Mononuclear cell (primary cell): ENCODE measurements around the gene TNPO2. TPM values are rescaled to one million over a fixed set of nuclear protein-coding genes. Genes with fewer than 3 reads are reported as not detected.

ENCODE experiments used
- H3K27me3 ChIP-seq: 2 replicates; pipeline ENCODE4 v1.6.0; 2011; ENCODE audit warnings: low read length, control low read depth; ENCODE audit not compliant: insufficient read depth
- H3K4me1 ChIP-seq: 2 replicates; pipeline ENCODE4 v1.5.1; 2011; ENCODE audit warnings: mild to moderate bottlenecking, low read length, control low read depth; ENCODE audit not compliant: insufficient read depth
- H3K4me3 ChIP-seq: 2 replicates; pipeline ENCODE4 v1.5.1; 2011; ENCODE audit warnings: mild to moderate bottlenecking, low read length, moderate library complexity
- H3K9me3 ChIP-seq: 2 replicates; pipeline ENCODE4 v1.5.1; 2011; ENCODE audit warnings: low read depth, mild to moderate bottlenecking, control low read depth, low read length
- total RNA-seq: library from RNA; depleted of rRNA; stranded (reverse); fragments of >200 nt; gene quantifications from one replicate; pipeline ENCODE4 v1.2.3, GENCODE V29; 2012

TNPO2 gene
- total RNA-seq, 1 donor = 20.3 TPM

- Histone ChIP-seq H3K4me1 (peaks cover 54% of the 10 kb centered on the region), H3K9me3 (no peaks in the 10 kb centered on the region), H3K4me3 (peak overlapping the region; percentile 74), H3K27me3 (no peaks in the 10 kb centered on the region)
These were observed 58.5 kb downstream of the TNPO2 start for GRCh38 chr19:12665281-12665573.

GRCh38 chr19:12664406-12665280 is 59.1 kb downstream of the TNPO2 start:
- H3K4me1 ChIP-seq = peaks cover 49% of the 10 kb centered on the region
- H3K9me3 ChIP-seq = no peaks in the 10 kb centered on the region
- no peak overlapping the region for H3K4me3 ChIP-seq

GRCh38 chr19:12660980-12661379 is 62.8 kb downstream of the TNPO2 start:
- Histone ChIP-seq H3K4me1 (peaks cover 23% of the 10 kb centered on the region), H3K27me3 (no peaks in the 10 kb centered on the region), H3K4me3 (no peak overlapping the region)

More at GRCh38 chr19:12664406-12665280, 59.1 kb downstream of the TNPO2 start:
- no peaks in the 10 kb centered on the region for H3K27me3 ChIP-seq

GRCh38 chr19:12657966-12658365 is 65.8 kb downstream of the TNPO2 start:
- Histone ChIP-seq H3K9me3 (no peaks in the 10 kb centered on the region), H3K4me3 (no peak overlapping the region), H3K4me1 (no peaks in the 10 kb centered on the region), H3K27me3 (no peaks in the 10 kb centered on the region)

More at GRCh38 chr19:12660980-12661379, 62.8 kb downstream of the TNPO2 start:
- H3K9me3 ChIP-seq = no peaks in the 10 kb centered on the region

- no peak overlapping the region for H3K4me3 ChIP-seq
- no peaks in the 10 kb centered on the region for H3K4me1 ChIP-seq
- no peaks in the 10 kb centered on the region for H3K9me3 ChIP-seq
- no peaks in the 10 kb centered on the region for H3K27me3 ChIP-seq
These were observed 66.7 kb downstream of the TNPO2 start for GRCh38 chr19:12656899-12657571.

GRCh38 chr19:12655546-12655945 is 68.2 kb downstream of the TNPO2 start:
- Histone ChIP-seq H3K9me3 (no peaks in the 10 kb centered on the region), H3K4me3 (no peak overlapping the region), H3K27me3 (no peaks in the 10 kb centered on the region), H3K4me1 (no peaks in the 10 kb centered on the region)

- H3K9me3 ChIP-seq = no peaks in the 10 kb centered on the region
- no peaks in the 10 kb centered on the region for H3K27me3 ChIP-seq
- no peak overlapping the region for H3K4me3 ChIP-seq
- H3K4me1 ChIP-seq = peaks cover 5% of the 10 kb centered on the region
These were observed 71.5 kb downstream of the TNPO2 start for GRCh38 chr19:12652219-12652618.

- H3K27me3 ChIP-seq = no peaks in the 10 kb centered on the region
- H3K4me1 ChIP-seq = peaks cover 5% of the 10 kb centered on the region
- no peak overlapping the region for H3K4me3 ChIP-seq
- H3K9me3 ChIP-seq = no peaks in the 10 kb centered on the region
These were observed 73.8 kb downstream of the TNPO2 start for GRCh38 chr19:12649941-12650340.

Other genes starting within 250 kb of the TNPO2 start
- gene ZNF709, start 239.1 kb downstream of the TNPO2 start, total RNA-seq = 3.0 TPM
- gene ZNF564, start 172.4 kb downstream of the TNPO2 start, total RNA-seq = 17.6 TPM
- 5.6 TPM for gene ZNF490, start 113.1 kb downstream of the TNPO2 start, total RNA-seq
- 52.8 TPM for gene ZNF791, start 113.0 kb downstream of the TNPO2 start, total RNA-seq
- 143 TPM for gene MAN2B1, start 57.2 kb downstream of the TNPO2 start, total RNA-seq
- gene WDR83, start 57.1 kb downstream of the TNPO2 start, total RNA-seq = 3.4 TPM
- 63.2 TPM for gene DHPS, start 42.1 kb downstream of the TNPO2 start, total RNA-seq
- not detected for gene GNG14, start 35.9 kb downstream of the TNPO2 start, total RNA-seq
- 2.0 TPM for gene FBXW9, start 27.3 kb downstream of the TNPO2 start, total RNA-seq
- 194 TPM for gene TRIR, start 10.8 kb upstream of the TNPO2 start, total RNA-seq
- gene GET3, start 13.6 kb upstream of the TNPO2 start, total RNA-seq = 28.7 TPM
- gene BEST2, start 27.9 kb upstream of the TNPO2 start, total RNA-seq = not detected
- 8.3 TPM for gene HOOK2, start 51.6 kb upstream of the TNPO2 start, total RNA-seq
- gene JUNB, start 67.6 kb upstream of the TNPO2 start, total RNA-seq = 5,180 TPM
- 55.5 TPM for gene PRDX2, start 77.9 kb upstream of the TNPO2 start, total RNA-seq
- not detected for gene THSD8, start 78.1 kb upstream of the TNPO2 start, total RNA-seq
- gene RNASEH2A, start 82.7 kb upstream of the TNPO2 start, total RNA-seq = 1.4 TPM
- 0.21 TPM for gene RTBDN, start 110.6 kb upstream of the TNPO2 start, total RNA-seq
- gene MAST1, start 114.6 kb upstream of the TNPO2 start, total RNA-seq = 0.52 TPM
- gene DNASE2, start 157.5 kb upstream of the TNPO2 start, total RNA-seq = 17.2 TPM
- not detected for gene KLF1, start 163.3 kb upstream of the TNPO2 start, total RNA-seq
- 12.9 TPM for gene GCDH, start 167.2 kb upstream of the TNPO2 start, total RNA-seq
- gene SYCE2, start 195.4 kb upstream of the TNPO2 start, total RNA-seq = 0.84 TPM
- gene FARSA, start 209.8 kb upstream of the TNPO2 start, total RNA-seq = 12.2 TPM
- 434 TPM for gene CALR, start 214.7 kb upstream of the TNPO2 start, total RNA-seq
- 48.8 TPM for gene RAD23A, start 221.9 kb upstream of the TNPO2 start, total RNA-seq
- gene GADD45GIP1, start 233.3 kb upstream of the TNPO2 start, total RNA-seq = 5.2 TPM
- not detected for gene DAND5, start 245.6 kb upstream of the TNPO2 start, total RNA-seq